Loucy (cell line): Measurements from ENCODE around the gene SSH3.

ENCODE experiments used
- CTCF ChIP-seq: fragments of 200-600 bp; sonication (generic); conservative IDR thresholded peaks from 2 replicates; pipeline ENCODE4 v1.5.1; 2014; ENCODE audit warnings: mild to moderate bottlenecking, antibody characterized with exemption, low read length
- EZH2phosphoT487 ChIP-seq: fragments of 200-600 bp; IDR thresholded peaks from 2 replicates; pipeline ENCODE4 v1.6.1; 2018; ENCODE audit warnings: antibody characterized with exemption, mild to moderate bottlenecking, moderate library complexity, borderline replicate concordance

- TF ChIP-seq CTCF (no peak), EZH2phosphoT487 (no peak)
These were observed 12.1 kb downstream of the SSH3 start for GRCh38 chr11:67315325-67315909.
